IPS-15b (cell line): Measurements from ENCODE around the gene CCDC85A.

Experiments
- H3K27me3 ChIP-seq: one replicate; pipeline ENCODE4 v1.6.1; 2013; ENCODE audit warnings: low read length; ENCODE audit not compliant: control insufficient read depth, insufficient read depth
- H3K36me3 ChIP-seq: one replicate; pipeline ENCODE4 v1.6.1; 2013; ENCODE audit warnings: low read length; ENCODE audit not compliant: control insufficient read depth, insufficient read depth
- H3K4me1 ChIP-seq: one replicate; pipeline ENCODE4 v1.6.1; 2013; ENCODE audit warnings: mild to moderate bottlenecking, low read length; ENCODE audit not compliant: control insufficient read depth, insufficient read depth
- H3K4me3 ChIP-seq: one replicate; pipeline ENCODE4 v1.5.1; 2013; ENCODE audit warnings: low read depth, low read length
- H3K9ac ChIP-seq: one replicate; pipeline ENCODE4 v1.6.1; 2013; ENCODE audit warnings: low read depth, mild to moderate bottlenecking, low read length
- H3K9me3 ChIP-seq: one replicate; pipeline ENCODE4 v1.6.1; 2013; ENCODE audit warnings: mild to moderate bottlenecking, low read length; ENCODE audit not compliant: control insufficient read depth, insufficient read depth

The CCDC85A gene

GRCh38 chr2:56170988-56171387 is 12.8 kb upstream of the CCDC85A start:
- Histone ChIP-seq H3K27me3 (peaks cover 11% of the 10 kb centered on the region), H3K36me3 (no peaks in the 10 kb centered on the region), H3K9me3 (no peaks in the 10 kb centered on the region), H3K9ac (no peak overlapping the region), H3K4me1 (no peaks in the 10 kb centered on the region), H3K4me3 (no peak overlapping the region)

- peaks cover 56% of the 10 kb centered on the region for H3K27me3 ChIP-seq
- no peaks in the 10 kb centered on the region for H3K9me3 ChIP-seq
- H3K4me3 ChIP-seq: no peak overlapping the region
- no peak overlapping the region for H3K9ac ChIP-seq
- H3K4me1 ChIP-seq: no peaks in the 10 kb centered on the region
- H3K36me3 ChIP-seq: no peaks in the 10 kb centered on the region
These were observed 8.0 kb upstream of the CCDC85A start for GRCh38 chr2:56175779-56176178.

- Histone ChIP-seq H3K4me3 (no peak overlapping the region), H3K9ac (no peak overlapping the region), H3K27me3 (peaks cover 74% of the 10 kb centered on the region), H3K4me1 (peaks cover under 1% of the 10 kb centered on the region), H3K36me3 (no peaks in the 10 kb centered on the region), H3K9me3 (no peaks in the 10 kb centered on the region)
These were observed 6.2 kb upstream of the CCDC85A start for GRCh38 chr2:56177420-56178220.

- H3K9me3 ChIP-seq: no peaks in the 10 kb centered on the region
- H3K4me3 ChIP-seq: no peak overlapping the region
- peaks cover 5% of the 10 kb centered on the region for H3K4me1 ChIP-seq
- H3K36me3 ChIP-seq: no peaks in the 10 kb centered on the region
- H3K9ac ChIP-seq: no peak overlapping the region
- peaks cover 85% of the 10 kb centered on the region for H3K27me3 ChIP-seq
These were observed 3.9 kb upstream of the CCDC85A start for GRCh38 chr2:56179931-56180330.

- Histone ChIP-seq H3K4me3 (no peak overlapping the region), H3K9ac (no peak overlapping the region), H3K36me3 (no peaks in the 10 kb centered on the region), H3K27me3 (peaks cover 88% of the 10 kb centered on the region), H3K4me1 (peaks cover 5% of the 10 kb centered on the region), H3K9me3 (no peaks in the 10 kb centered on the region)
These were observed 1.4 kb upstream of the CCDC85A start for GRCh38 chr2:56182420-56182819.

- peaks cover 5% of the 10 kb centered on the region for H3K4me1 ChIP-seq
- H3K9me3 ChIP-seq: no peaks in the 10 kb centered on the region
- peak overlapping the region; percentile 44 for H3K4me3 ChIP-seq
- no peaks in the 10 kb centered on the region for H3K36me3 ChIP-seq
- H3K9ac ChIP-seq: no peak overlapping the region
- H3K27me3 ChIP-seq: peaks cover 87% of the 10 kb centered on the region
These were observed 766 bp downstream of the CCDC85A start for GRCh38 chr2:56184500-56185011.

GRCh38 chr2:56185101-56185581 is 1.4 kb downstream of the CCDC85A start:
- Histone ChIP-seq H3K9ac (no peak overlapping the region), H3K9me3 (no peaks in the 10 kb centered on the region), H3K4me3 (peak overlapping the region; percentile 44), H3K36me3 (no peaks in the 10 kb centered on the region), H3K27me3 (peaks cover 87% of the 10 kb centered on the region), H3K4me1 (peaks cover 5% of the 10 kb centered on the region)

- peaks cover 5% of the 10 kb centered on the region for H3K4me1 ChIP-seq
- no peaks in the 10 kb centered on the region for H3K36me3 ChIP-seq
- H3K27me3 ChIP-seq: peaks cover 87% of the 10 kb centered on the region
- peak overlapping the region; percentile 44 for H3K4me3 ChIP-seq
- no peak overlapping the region for H3K9ac ChIP-seq
- H3K9me3 ChIP-seq: no peaks in the 10 kb centered on the region
These were observed 1.8 kb downstream of the CCDC85A start for GRCh38 chr2:56185582-56186046.

- Histone ChIP-seq H3K36me3 (no peaks in the 10 kb centered on the region), H3K9ac (no peak overlapping the region), H3K4me1 (peaks cover 2% of the 10 kb centered on the region), H3K27me3 (peaks cover 47% of the 10 kb centered on the region), H3K9me3 (no peaks in the 10 kb centered on the region), H3K4me3 (no peak overlapping the region)
These were observed 7.8 kb downstream of the CCDC85A start for GRCh38 chr2:56191617-56192016.

- Histone ChIP-seq H3K4me1 (peaks cover 2% of the 10 kb centered on the region), H3K36me3 (no peaks in the 10 kb centered on the region), H3K9ac (no peak overlapping the region), H3K4me3 (no peak overlapping the region), H3K27me3 (peaks cover 36% of the 10 kb centered on the region), H3K9me3 (no peaks in the 10 kb centered on the region)
These were observed 9.0 kb downstream of the CCDC85A start for GRCh38 chr2:56192664-56193305.

GRCh38 chr2:56195563-56195962 is 11.8 kb downstream of the CCDC85A start:
- Histone ChIP-seq H3K36me3 (no peaks in the 10 kb centered on the region), H3K4me3 (no peak overlapping the region), H3K9me3 (no peaks in the 10 kb centered on the region), H3K4me1 (peaks cover 2% of the 10 kb centered on the region), H3K9ac (no peak overlapping the region), H3K27me3 (peaks cover 9% of the 10 kb centered on the region)

GRCh38 chr2:56197816-56198215 is 14.0 kb downstream of the CCDC85A start:
- Histone ChIP-seq H3K4me3 (no peak overlapping the region), H3K27me3 (no peaks in the 10 kb centered on the region), H3K9me3 (no peaks in the 10 kb centered on the region), H3K4me1 (no peaks in the 10 kb centered on the region), H3K36me3 (no peaks in the 10 kb centered on the region), H3K9ac (no peak overlapping the region)
